22Rv1 (cell line): Measurements from ENCODE around the gene MTM1.

Experiments used
- CTCF ChIP-seq: fragments of 450-650 bp; IDR thresholded peaks from 2 replicates; pipeline ENCODE4 v1.5.1; 2017; ENCODE audit warnings: mild to moderate bottlenecking
- ZFX ChIP-seq: fragments of 450-650 bp; IDR thresholded peaks from 2 replicates; pipeline ENCODE4 v1.6.1; 2017; ENCODE audit warnings: antibody characterized with exemption, borderline replicate concordance

GRCh38 chrX:150701377-150701776 is 133.0 kb downstream of the MTM1 start:
- TF ChIP-seq CTCF = no peak
- no peak for TF ChIP-seq ZFX
